ENCODE data around the gene SULT2B1.

SULT2B1 gene

GRCh38 chr19:48587387-48587786 lies 35.4 kb downstream of the SULT2B1 start:
- peaks cover 0 to 20% (median 0%) of the 10 kb centered on the region in 3 experiments for H3K27me3 ChIP-seq (ENCODE audit: control insufficient read depth in 3 of 3, insufficient read depth in 3 of 3, low read depth in 1 of 3, low read length in 3 of 3)
- no peak overlapping the region for H3K9ac ChIP-seq (ENCODE audit: low read depth, low read length, poor library complexity)
- H3K4me2 ChIP-seq (ENCODE audit: insufficient read depth, low read length, poor library complexity, severe bottlenecking) = no peak overlapping the region
- no peak overlapping the region for H3K14ac ChIP-seq (ENCODE audit: low read length)
- no peaks in the 10 kb centered on the region for H3K36me3 ChIP-seq (replicated peaks in 1 of 2; ENCODE audit: control insufficient read depth in 2 of 2, insufficient read depth in 2 of 2, low read length in 2 of 2)
- no peaks in the 10 kb centered on the region for H3K9me3 ChIP-seq (replicated peaks in 1 of 2; ENCODE audit: control insufficient read depth in 2 of 2, insufficient read depth in 1 of 2, low read depth in 1 of 2, low read length in 2 of 2)
- no peak overlapping the region for H3K4ac ChIP-seq (ENCODE audit: low read length)
- H3K18ac ChIP-seq (ENCODE audit: low read length) = peak overlapping the region; percentile 76
- H4K8ac ChIP-seq (ENCODE audit: low read depth, low read length) = no peak overlapping the region
- H3K23ac ChIP-seq (ENCODE audit: low read depth, low read length, poor library complexity) = no peak overlapping the region
- peak overlapping the region; percentile 7 for H2BK12ac ChIP-seq (ENCODE audit: low read length)
- H3K27ac ChIP-seq (replicated peaks; ENCODE audit: low read length) = no peak overlapping the region
- no peak overlapping the region for H2AK5ac ChIP-seq (ENCODE audit: low read depth, low read length)
- no peak overlapping the region for H2BK120ac ChIP-seq (ENCODE audit: low read depth, low read length)
- no peak overlapping the region for H2AFZ ChIP-seq (ENCODE audit: low read length)
- no CpG with 5 or more reads among the region's 3 CpGs for whole genome bisulfite sequencing, 2 donors (ENCODE audit: extremely low coverage in 2 of 2, insufficient read length in 2 of 2, insufficient replicate concordance in 1 of 2)
- H3K4me3 ChIP-seq (ENCODE audit: low read length in 2 of 2) = no peak overlapping the region
- peaks cover 2% of the 10 kb centered on the region for H3K79me1 ChIP-seq (ENCODE audit: low read depth, low read length)
- no peak overlapping the region for H2BK15ac ChIP-seq (ENCODE audit: low read length)
- H4K91ac ChIP-seq (ENCODE audit: low read depth, low read length, poor library complexity) = no peak overlapping the region
- DNase-seq (ENCODE audit: low spot score) = no peak
- H3K4me1 ChIP-seq (ENCODE audit: control insufficient read depth in 2 of 2, insufficient read depth in 1 of 2, low read depth in 1 of 2, low read length in 2 of 2) = peaks cover 3 to 9% of the 10 kb centered on the region in 2 donors
- H2BK5ac ChIP-seq (ENCODE audit: low read length) = no peak overlapping the region

GRCh38 chr19:48588670-48589401 lies 36.9 kb downstream of the SULT2B1 start:
- DNase-seq (ENCODE audit: low spot score) = peak; percentile 78
- Histone ChIP-seq H4K91ac (ENCODE audit: low read depth, low read length, poor library complexity) (no peak overlapping the region), H3K27ac (replicated peaks; ENCODE audit: low read length) (no peak overlapping the region), H2BK15ac (ENCODE audit: low read length) (peak overlapping the region; percentile 58), H3K4me2 (ENCODE audit: insufficient read depth, low read length, poor library complexity, severe bottlenecking) (peak overlapping the region; percentile 54), H3K36me3 (replicated peaks in 1 of 2; ENCODE audit: control insufficient read depth in 2 of 2, insufficient read depth in 2 of 2, low read length in 2 of 2) (no peaks in the 10 kb centered on the region), H4K8ac (ENCODE audit: low read depth, low read length) (no peak overlapping the region), H2BK12ac (ENCODE audit: low read length) (no peak overlapping the region), H3K9me3 (replicated peaks in 1 of 2; ENCODE audit: control insufficient read depth in 2 of 2, insufficient read depth in 1 of 2, low read depth in 1 of 2, low read length in 2 of 2) (no peaks in the 10 kb centered on the region), H3K4me3 (ENCODE audit: low read length in 2 of 2) (peak overlapping the region; percentile 12 to 30), H3K79me1 (ENCODE audit: low read depth, low read length) (peaks cover 4% of the 10 kb centered on the region), H3K4ac (ENCODE audit: low read length) (no peak overlapping the region), H3K4me1 (ENCODE audit: control insufficient read depth in 2 of 2, insufficient read depth in 1 of 2, low read depth in 1 of 2, low read length in 2 of 2) (peaks cover 3 to 8% of the 10 kb centered on the region in 2 donors), H2BK120ac (ENCODE audit: low read depth, low read length) (no peak overlapping the region), H3K23ac (ENCODE audit: low read depth, low read length, poor library complexity) (peak overlapping the region; percentile 89), H2BK5ac (ENCODE audit: low read length) (peak overlapping the region; percentile 2), H3K18ac (ENCODE audit: low read length) (peak overlapping the region; percentile 92), H3K9ac (ENCODE audit: low read depth, low read length, poor library complexity) (no peak overlapping the region), H3K14ac (ENCODE audit: low read length) (no peak overlapping the region), H3K27me3 (ENCODE audit: control insufficient read depth in 3 of 3, insufficient read depth in 3 of 3, low read depth in 1 of 3, low read length in 3 of 3) (peaks cover 0 to 20% (median 0%) of the 10 kb centered on the region in 3 experiments), H2AFZ (ENCODE audit: low read length) (peak overlapping the region; percentile 82), H2AK5ac (ENCODE audit: low read depth, low read length) (no peak overlapping the region)
- WGBS, 2 donors (ENCODE audit: extremely low coverage in 2 of 2, insufficient read length in 2 of 2, insufficient replicate concordance in 1 of 2) = no CpG with 5 or more reads among the region's 36 CpGs

GRCh38 chr19:48591021-48591420 lies 39.0 kb downstream of the SULT2B1 start:
- H4K91ac ChIP-seq (ENCODE audit: low read depth, low read length, poor library complexity) = no peak overlapping the region
- no peaks in the 10 kb centered on the region for H3K36me3 ChIP-seq (replicated peaks in 1 of 2; ENCODE audit: control insufficient read depth in 2 of 2, insufficient read depth in 2 of 2, low read length in 2 of 2)
- H3K14ac ChIP-seq (ENCODE audit: low read length) = no peak overlapping the region
- no peak overlapping the region for H3K9ac ChIP-seq (ENCODE audit: low read depth, low read length, poor library complexity)
- no peaks in the 10 kb centered on the region for H3K9me3 ChIP-seq (replicated peaks in 1 of 2; ENCODE audit: control insufficient read depth in 2 of 2, insufficient read depth in 1 of 2, low read depth in 1 of 2, low read length in 2 of 2)
- peaks cover 0 to 5% of the 10 kb centered on the region in 2 donors for H3K4me1 ChIP-seq (ENCODE audit: control insufficient read depth in 2 of 2, insufficient read depth in 1 of 2, low read depth in 1 of 2, low read length in 2 of 2)
- H3K27me3 ChIP-seq (ENCODE audit: control insufficient read depth in 3 of 3, insufficient read depth in 3 of 3, low read depth in 1 of 3, low read length in 3 of 3) = peaks cover 0 to 17% (median 0%) of the 10 kb centered on the region in 3 experiments
- H3K18ac ChIP-seq (ENCODE audit: low read length) = no peak overlapping the region
- H3K4me3 ChIP-seq (ENCODE audit: low read length in 2 of 2) = no peak overlapping the region
- no peak overlapping the region for H2BK5ac ChIP-seq (ENCODE audit: low read length)
- no peak overlapping the region for H4K8ac ChIP-seq (ENCODE audit: low read depth, low read length)
- no CpG with 5 or more reads among the region's 5 CpGs for WGBS, 2 donors (ENCODE audit: extremely low coverage in 2 of 2, insufficient read length in 2 of 2, insufficient replicate concordance in 1 of 2)
- no peak for DNase-seq (ENCODE audit: low spot score)
- H3K79me1 ChIP-seq (ENCODE audit: low read depth, low read length) = peaks cover 4% of the 10 kb centered on the region
- no peak overlapping the region for H3K4ac ChIP-seq (ENCODE audit: low read length)
- no peak overlapping the region for H2BK120ac ChIP-seq (ENCODE audit: low read depth, low read length)
- no peak overlapping the region for H2BK12ac ChIP-seq (ENCODE audit: low read length)
- peak overlapping the region; percentile 15 for H2AK5ac ChIP-seq (ENCODE audit: low read depth, low read length)
- no peak overlapping the region for H2AFZ ChIP-seq (ENCODE audit: low read length)
- no peak overlapping the region for H2BK15ac ChIP-seq (ENCODE audit: low read length)
- no peak overlapping the region for H3K23ac ChIP-seq (ENCODE audit: low read depth, low read length, poor library complexity)
- no peak overlapping the region for H3K4me2 ChIP-seq (ENCODE audit: insufficient read depth, low read length, poor library complexity, severe bottlenecking)
- no peak overlapping the region for H3K27ac ChIP-seq (replicated peaks; ENCODE audit: low read length)

- no peak overlapping the region for H2BK12ac ChIP-seq (ENCODE audit: low read length)
- no peak overlapping the region for H3K18ac ChIP-seq (ENCODE audit: low read length)
- no peak overlapping the region for H4K8ac ChIP-seq (ENCODE audit: low read depth, low read length)
- no peak overlapping the region for H3K9ac ChIP-seq (ENCODE audit: low read depth, low read length, poor library complexity)
- H3K4me3 ChIP-seq (ENCODE audit: low read length in 2 of 2) = no peak overlapping the region
- no peaks in the 10 kb centered on the region for H3K4me1 ChIP-seq (ENCODE audit: control insufficient read depth in 2 of 2, insufficient read depth in 1 of 2, low read depth in 1 of 2, low read length in 2 of 2)
- no peak overlapping the region for H2AFZ ChIP-seq (ENCODE audit: low read length)
- no peak overlapping the region for H2BK5ac ChIP-seq (ENCODE audit: low read length)
- no peak overlapping the region for H2AK5ac ChIP-seq (ENCODE audit: low read depth, low read length)
- H3K27me3 ChIP-seq (ENCODE audit: control insufficient read depth in 3 of 3, insufficient read depth in 3 of 3, low read depth in 1 of 3, low read length in 3 of 3) = peaks cover 0 to 6% (median 0%) of the 10 kb centered on the region in 3 experiments
- no peak overlapping the region for H3K4ac ChIP-seq (ENCODE audit: low read length)
- H3K4me2 ChIP-seq (ENCODE audit: insufficient read depth, low read length, poor library complexity, severe bottlenecking) = no peak overlapping the region
- no peak overlapping the region for H3K23ac ChIP-seq (ENCODE audit: low read depth, low read length, poor library complexity)
- peaks cover 2% of the 10 kb centered on the region for H3K79me1 ChIP-seq (ENCODE audit: low read depth, low read length)
- no peaks in the 10 kb centered on the region for H3K36me3 ChIP-seq (replicated peaks in 1 of 2; ENCODE audit: control insufficient read depth in 2 of 2, insufficient read depth in 2 of 2, low read length in 2 of 2)
- H4K91ac ChIP-seq (ENCODE audit: low read depth, low read length, poor library complexity) = no peak overlapping the region
- H3K14ac ChIP-seq (ENCODE audit: low read length) = no peak overlapping the region
- no peaks in the 10 kb centered on the region for H3K9me3 ChIP-seq (replicated peaks in 1 of 2; ENCODE audit: control insufficient read depth in 2 of 2, insufficient read depth in 1 of 2, low read depth in 1 of 2, low read length in 2 of 2)
- H2BK15ac ChIP-seq (ENCODE audit: low read length) = no peak overlapping the region
- no peak for DNase-seq (ENCODE audit: low spot score)
- no peak overlapping the region for H2BK120ac ChIP-seq (ENCODE audit: low read depth, low read length)
- no CpG with 5 or more reads among the region's 9 CpGs for WGBS, 2 donors (ENCODE audit: extremely low coverage in 2 of 2, insufficient read length in 2 of 2, insufficient replicate concordance in 1 of 2)
- H3K27ac ChIP-seq (replicated peaks; ENCODE audit: low read length) = no peak overlapping the region
These were observed 43.2 kb downstream of the SULT2B1 start for GRCh38 chr19:48595171-48595570.
